Heart left ventricle (tissue), 16 donors: ENCODE measurements around the gene ERFL. TPM values are rescaled to one million over a fixed set of nuclear protein-coding genes. Genes with fewer than 3 reads are reported as not detected.

Source experiments
- ATAC-seq, 4 donors: fragments of 200-7000 bp; cut with Tn5 transposase; one replicate each; pipeline ENCODE4 v1.9.1; 2020 to 2022; ENCODE audit warnings: moderate library complexity in 4 of 4, mild to moderate bottlenecking in 3 of 4, moderate number of reproducible peaks in 1 of 4
- DNase-seq, 5 donors: peaks; one replicate each; pipeline ENCODE4 v3.0.0-alpha.2; 2020
- H3K27ac ChIP-seq, 12 donors: fragments of 200-600 bp; sonication (generic) in 4 of 12; one replicate each; pipeline versions ENCODE4 v1.5.0 to v1.8.0; 2016 to 2022; ENCODE audit warnings: mild to moderate bottlenecking in 2 of 12
- H3K27me3 ChIP-seq, 9 donors: fragments of 200-600 bp; sonication (generic) in 2 of 9; one replicate each; pipeline versions ENCODE4 v1.5.1 to v1.8.0; 2016 to 2022; ENCODE audit warnings: mild to moderate bottlenecking in 3 of 9
- H3K36me3 ChIP-seq, 9 donors: fragments of 200-600 bp; sonication (generic) in 2 of 9; one replicate each; pipeline versions ENCODE4 v1.5.0 to v1.8.0; 2018 to 2022; ENCODE audit warnings: mild to moderate bottlenecking in 2 of 9
- H3K4me1 ChIP-seq, 12 donors: fragments of 200-600 bp; sonication (generic) in 4 of 12; one replicate each; pipeline versions ENCODE4 v1.5.0 to v1.8.0; 2016 to 2022; ENCODE audit warnings: mild to moderate bottlenecking in 3 of 12
- H3K4me3 ChIP-seq, 12 donors: fragments of 200-600 bp; sonication (generic) in 4 of 12; one replicate each; pipeline versions ENCODE4 v1.5.0 to v1.8.0; 2017 to 2022; ENCODE audit warnings: mild to moderate bottlenecking in 9 of 12, moderate library complexity in 4 of 12
- H3K9me3 ChIP-seq, 12 donors: fragments of 200-600 bp; sonication (generic) in 4 of 12; one replicate each; pipeline versions ENCODE4 v1.5.0 to v1.8.0; 2016 to 2022; ENCODE audit warnings: mild to moderate bottlenecking in 1 of 12
- POLR2A ChIP-seq, 2 donors: fragments of 450-650 bp; IDR thresholded peaks; one replicate each; pipeline ENCODE4 v1.6.1; 2017; ENCODE audit warnings: antibody characterized with exemption in 2 of 2, mild to moderate bottlenecking in 2 of 2, moderate library complexity in 2 of 2
- WGBS, 4 donors: extraction: QIAGEN DNeasy Blood & Tissue Kit in 2 of 4; methylation state at CpG; one replicate each; pipeline versions ENCODE4 v1.1.5 to v1.1.7; 2013 to 2018; 5-methylcytosine and 5-hydroxymethylcytosine counted together
- intact Hi-C, 10 donors: fragments of 100-400 bp; cut with DNase I; formaldehyde crosslinking; loops; one replicate each; pipeline versions ENCODE4 v1.11.1 to v1.14.2; 2022
- long read RNA-seq, 3 donors: library from polyadenylated mRNA; unstranded; transcript quantifications; one replicate each; pipeline ENCODE4 v2.0.0, GENCODE V29; 2020 to 2021
- polyA plus RNA-seq, 2 donors: library from polyadenylated mRNA; stranded (reverse); fragments of 200-250 nt; gene quantifications; one replicate each; pipeline ENCODE4 v1.2.3, GENCODE V29; 2013
- total RNA-seq, 9 donors: library from RNA; depleted of rRNA in 2 of 9; stranded (reverse); fragments of >200 nt in 2 of 9; fragmentation: NEBNext Ultra II Directional in 3 of 9; extraction: Animal tissue kit (Norgen Biotek cat#: 25700) in 3 of 9; gene quantifications; one replicate each; pipeline versions ENCODE4 v1.1.0 to v1.2.4, GENCODE V29; 2016 to 2023
- TF ChIP-seq, protein P1 (sequence below), 12 donors: fragments of 200-600 bp; sonication (generic) in 4 of 12; IDR thresholded peaks; one replicate each; pipeline versions ENCODE4 v1.5.0 to v1.8.0; 2018 to 2022; ENCODE audit warnings: antibody characterized with exemption in 12 of 12, mild to moderate bottlenecking in 5 of 12
- donor health status: ischemic (EF 13 %, LVEDD 7.1; RV severe dilation, severe dysfunction).
- donor health status: healthy with polysubstance abuse.
- donor health status: DM: no; HTN: yes; CAD: no.
- donor health status: DM: no; HTN: no; CAD: no.
- donor health status: ischemic (EF 25% LVEDD 6.9; RV normal size, moderate dysfunction).
- donor health status: ischemic (EF 25% LVEDD 5.7; RV mildly dilated, moderate dysfunction).
- donor health status: healthy.
- donor health status: DM: yes; HTN: yes; CAD: no.
- donor health status: ischemic (EF 35%, LVEDD 5.7; RV mildly dilated, moderate dysfunction).
- donor health status: nonischemic (EF 11% LVEDD 7.7; RV severe dilation, severe dysfunction).
- donor health status: DM: yes; HTN: yes; CAD: no.
- donor health status: PGD.
- donor health status: ischemic (EF 29% LVEDD 5.4; RV normal size, mild dysfunction).
- donor health status: nonischemic (EF 23%, LVEDD 6.1; RV moderate dilation, normal function).

The ERFL gene
- under 1 TPM in 1 of 9 donors, not detected in 8; 0.13 TPM for total RNA-seq
- not detected for polyA plus RNA-seq
- long read RNA-seq, donor 1 = 0 reads
- long read RNA-seq, donor 2 = 0 reads
- long read RNA-seq, donor 3 = 0 reads

DNA sequence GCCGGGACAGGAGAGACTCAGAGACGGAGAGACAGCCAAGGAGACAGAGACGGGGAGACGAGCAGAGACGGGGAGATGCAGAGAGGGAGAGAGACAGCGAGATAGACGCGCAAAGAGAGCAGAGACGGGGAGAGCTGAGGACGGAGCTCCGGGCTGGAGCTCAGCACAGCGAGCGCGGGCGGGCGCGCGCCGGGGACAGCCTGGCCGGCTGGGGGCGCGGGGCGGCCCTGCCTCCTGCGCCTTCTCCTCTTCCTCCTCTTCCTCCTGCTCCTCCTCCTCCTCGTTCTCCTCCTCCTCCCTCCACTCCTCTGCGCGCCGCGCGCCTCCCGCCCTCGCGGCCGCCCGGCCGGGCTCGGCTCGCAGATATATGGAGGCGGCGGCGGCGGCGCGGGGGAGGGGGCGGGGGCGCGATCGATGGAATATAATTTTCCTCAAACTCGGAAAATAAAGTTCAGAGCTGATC, at the start of gene ERFL:
Gene ERFL, minus strand, starts transcription at position 229 of the 463 bp plus-strand sequence. CDS start 15,530 bp downstream, outside the sequence.
- TF ChIP-seq, protein P1, sequence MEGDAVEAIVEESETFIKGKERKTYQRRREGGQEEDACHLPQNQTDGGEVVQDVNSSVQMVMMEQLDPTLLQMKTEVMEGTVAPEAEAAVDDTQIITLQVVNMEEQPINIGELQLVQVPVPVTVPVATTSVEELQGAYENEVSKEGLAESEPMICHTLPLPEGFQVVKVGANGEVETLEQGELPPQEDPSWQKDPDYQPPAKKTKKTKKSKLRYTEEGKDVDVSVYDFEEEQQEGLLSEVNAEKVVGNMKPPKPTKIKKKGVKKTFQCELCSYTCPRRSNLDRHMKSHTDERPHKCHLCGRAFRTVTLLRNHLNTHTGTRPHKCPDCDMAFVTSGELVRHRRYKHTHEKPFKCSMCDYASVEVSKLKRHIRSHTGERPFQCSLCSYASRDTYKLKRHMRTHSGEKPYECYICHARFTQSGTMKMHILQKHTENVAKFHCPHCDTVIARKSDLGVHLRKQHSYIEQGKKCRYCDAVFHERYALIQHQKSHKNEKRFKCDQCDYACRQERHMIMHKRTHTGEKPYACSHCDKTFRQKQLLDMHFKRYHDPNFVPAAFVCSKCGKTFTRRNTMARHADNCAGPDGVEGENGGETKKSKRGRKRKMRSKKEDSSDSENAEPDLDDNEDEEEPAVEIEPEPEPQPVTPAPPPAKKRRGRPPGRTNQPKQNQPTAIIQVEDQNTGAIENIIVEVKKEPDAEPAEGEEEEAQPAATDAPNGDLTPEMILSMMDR (IDR thresholded peaks at IDR 0.05) = peak in 1 of 12 donors; percentile 3
- TF ChIP-seq POLR2A (IDR thresholded peaks at IDR 0.05) = no peak
- DNase-seq (no peak), ATAC-seq (peak in 1 of 4 donors; percentile 14)
- H3K4me3 ChIP-seq = peak within 1 kb of the TSS; percentile 18 to 57 (median 46)
- peaks cover 61 to 97% (median 93%) of the 10 kb centered on the region in 9 donors for H3K27me3 ChIP-seq
- intact Hi-C loops = loop anchor here in 1 of 10 donors (5.0 kb wide), 1 partner anchor 41 kb away; no protein-coding TSS in a partner anchor
- H3K27ac ChIP-seq = no peak within 1 kb of the TSS
- H3K4me1 ChIP-seq = peaks cover 0 to 23% (median 15%) of the 10 kb centered on the region in 12 donors
- no peaks in the 10 kb centered on the region for H3K9me3 ChIP-seq
- 0 to 1% (median 0%) methylated on average over 49 of the region's 49 CpGs for WGBS, 4 donors
- H3K36me3 ChIP-seq = no peaks in the 10 kb centered on the region

DNA sequence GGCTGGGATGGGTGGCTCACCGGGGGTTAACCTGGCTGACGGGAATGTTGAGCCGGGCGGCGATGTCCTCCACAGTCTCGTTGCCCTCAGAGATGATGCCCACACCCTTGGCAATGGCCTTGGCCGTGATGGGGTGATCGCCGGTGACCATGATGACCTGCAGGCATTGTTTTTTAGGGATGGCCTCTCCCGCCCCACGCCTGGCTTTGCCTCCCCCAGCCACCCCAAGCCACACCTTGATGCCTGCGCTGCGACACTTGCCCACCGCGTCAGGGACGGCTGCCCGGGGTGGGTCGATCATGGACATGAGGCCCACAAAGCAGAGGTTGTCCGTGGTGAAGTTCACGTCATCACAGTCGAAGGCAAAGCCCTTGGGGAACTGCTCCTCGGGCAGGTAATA, 49.7 kb upstream of the ERFL start:
- peaks cover 0 to 83% (median 5%) of the 10 kb centered on the region in 9 donors for H3K36me3 ChIP-seq
- H3K4me3 ChIP-seq = no peak overlapping the region
- no peaks in the 10 kb centered on the region for H3K9me3 ChIP-seq
- peaks cover 0 to 12% (median 0%) of the 10 kb centered on the region in 12 donors for H3K4me1 ChIP-seq
- ATAC-seq (no peak), DNase-seq (no peak)
- intact Hi-C loops = no loop called here
- no peaks in the 10 kb centered on the region for H3K27me3 ChIP-seq
- peak overlapping the region in 1 of 12 donors; percentile 80 for H3K27ac ChIP-seq
- TF ChIP-seq POLR2A (IDR thresholded peaks at IDR 0.05) = no peak
- TF ChIP-seq, protein P1 (IDR thresholded peaks at IDR 0.05) = no peak
- WGBS, 4 donors = 66 to 81% (median 79%) methylated on average over 17 to 22 of the region's 22 CpGs

DNA sequence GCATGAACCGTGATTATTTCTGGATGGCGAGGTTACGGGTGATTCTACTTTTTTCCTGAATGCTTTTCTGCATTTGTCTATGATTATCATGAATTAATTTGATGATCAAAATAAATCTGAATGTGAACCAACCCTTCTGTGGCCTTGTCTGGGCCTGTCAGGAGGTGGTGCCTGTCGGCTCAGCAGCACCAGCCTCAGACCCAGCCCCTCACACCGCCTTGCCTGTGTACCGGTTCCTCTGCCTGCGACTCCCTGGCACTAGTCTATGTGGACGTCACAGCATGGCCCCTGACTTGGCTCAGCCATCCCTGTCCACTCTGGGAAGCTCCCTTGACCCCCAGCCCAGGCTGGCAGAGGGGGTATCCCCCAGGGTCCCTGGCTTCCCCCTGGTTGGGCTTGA, 46.4 kb upstream of the ERFL start:
- Histone ChIP-seq H3K4me3 (no peak overlapping the region), H3K4me1 (peaks cover 0 to 12% (median 0%) of the 10 kb centered on the region in 12 donors), H3K36me3 (peaks cover 0 to 83% (median 9%) of the 10 kb centered on the region in 9 donors), H3K27ac (no peak overlapping the region), H3K9me3 (no peaks in the 10 kb centered on the region), H3K27me3 (no peaks in the 10 kb centered on the region)
- no peak for TF ChIP-seq POLR2A (IDR thresholded peaks at IDR 0.05)
- TF ChIP-seq, protein P1 (IDR thresholded peaks at IDR 0.05) = no peak
- peak in 2 of 4 donors; percentile 25 to 27 for ATAC-seq
- intact Hi-C loops = no loop called here
- DNase-seq = no peak
- WGBS, 4 donors = 57 to 72% (median 64%) methylated on average over 8 of the region's 8 CpGs

DNA sequence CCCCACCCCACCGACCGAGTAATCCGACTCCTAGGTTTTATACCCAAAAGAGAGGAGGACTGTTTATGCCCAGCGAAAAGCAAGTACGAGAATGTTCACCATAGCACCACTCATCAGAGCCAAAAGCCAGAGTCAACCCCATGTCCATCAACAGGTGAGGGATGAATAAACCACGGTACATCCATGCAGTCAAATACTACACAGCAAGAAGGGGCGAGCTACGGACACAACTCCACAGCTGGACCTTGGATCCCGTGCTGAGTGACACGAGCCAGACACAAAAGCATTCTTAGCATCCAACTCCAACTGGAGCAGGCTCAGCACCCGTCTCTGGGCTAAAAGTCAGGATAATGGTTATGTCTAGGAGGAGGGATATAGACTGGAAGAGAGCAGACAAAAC, 43.1 kb upstream of the ERFL start:
- ATAC-seq (no peak), DNase-seq (no peak)
- Histone ChIP-seq H3K4me3 (no peak overlapping the region), H3K4me1 (peaks cover 0 to 3% (median 0%) of the 10 kb centered on the region in 12 donors), H3K9me3 (no peaks in the 10 kb centered on the region), H3K27ac (no peak overlapping the region), H3K36me3 (peaks cover 0 to 80% (median 19%) of the 10 kb centered on the region in 9 donors), H3K27me3 (no peaks in the 10 kb centered on the region)
- 74 to 81% (median 77%) methylated on average over 11 of the region's 11 CpGs for WGBS, 4 donors
- TF ChIP-seq POLR2A (IDR thresholded peaks at IDR 0.05) = no peak
- intact Hi-C loops = no loop called here
